ENCODE measurements around the gene PELI3. TPM values are rescaled to one million over a fixed set of nuclear protein-coding genes. Genes with fewer than 3 reads are reported as not detected.

PELI3 gene
- total and polyA plus RNA-seq, 2 donors (not counting 1 experiment from before 2014, with no cell fraction given) = 3.2 to 15.6 TPM

GRCh38 chr11:66454828-66455227, 11.9 kb upstream of the PELI3 start:
- WGBS (ENCODE audit: insufficient coverage) = 67% methylated on average over 3 of the region's 3 CpGs
- Mint-ChIP-seq H3K4me1 (peaks cover 33% of the 10 kb centered on the region), H3K4me3 (no peak overlapping the region), H3K9me3 (ENCODE audit: insufficient read depth) (no peaks in the 10 kb centered on the region), H3K27me3 (peaks cover 8% of the 10 kb centered on the region), H3K27ac (no peak overlapping the region)
- CTCF ChIA-PET = no interaction called here
- no peak overlapping the region for H3K4me2 ChIP-seq (replicated peaks; ENCODE audit: low read depth, low read length, poor library complexity, severe bottlenecking)
- no peak for DNase-seq
- no peaks in the 10 kb centered on the region for H3K27me3 ChIP-seq (replicated peaks in 1 of 4; ENCODE audit: control extremely low read depth in 1 of 4, control insufficient read depth in 3 of 4, insufficient read depth in 4 of 4, low read length in 3 of 4)
- H3K79me2 ChIP-seq (ENCODE audit: control insufficient read depth, insufficient read depth, low read length) = no peaks in the 10 kb centered on the region
- H3K36me3 ChIP-seq (replicated peaks in 1 of 2; ENCODE audit: control extremely low read depth in 1 of 2, control insufficient read depth in 1 of 2, extremely low read depth in 1 of 2, insufficient read depth in 2 of 2, low read length in 1 of 2) = no peaks in the 10 kb centered on the region
- no peaks in the 10 kb centered on the region for H4K20me1 ChIP-seq (ENCODE audit: control insufficient read depth, insufficient read depth, low read length, poor library complexity, severe bottlenecking)
- no peak overlapping the region for H3K4me3 ChIP-seq (ENCODE audit: control extremely low read depth in 1 of 5, extremely low read depth in 1 of 5, insufficient read depth in 1 of 5, low read depth in 2 of 5, low read length in 4 of 5)
- intact Hi-C loops (cut with micrococcal nuclease) = no loop called here
- no peak overlapping the region for H3K9ac ChIP-seq (ENCODE audit: low read length)
- POLR2A ChIA-PET = interaction anchor here (0.6 kb wide), 1 partner anchor 1660 kb away, joined by 6 read pairs; no protein-coding TSS in a partner anchor
- H3K27ac ChIP-seq (ENCODE audit: low read length in 2 of 2) = no peak overlapping the region
- no peaks in the 10 kb centered on the region for H3K9me3 ChIP-seq (ENCODE audit: control extremely low read depth in 1 of 3, control insufficient read depth in 2 of 3, insufficient read depth in 1 of 3, low read length in 2 of 3)
- no peak for ATAC-seq (ENCODE audit: low read depth)
- H2AFZ ChIP-seq (ENCODE audit: insufficient read depth, low read depth, low read length, poor library complexity, severe bottlenecking) = no peak overlapping the region
- TF ChIP-seq EZH2 (IDR thresholded peaks at IDR 0.05; ENCODE audit: borderline replicate concordance, insufficient read depth, low read depth, low read length, poor library complexity, severe bottlenecking) = no peak
- no peak for TF ChIP-seq CTCF (IDR thresholded peaks at IDR 0.05)
- H3K4me1 ChIP-seq (ENCODE audit: control insufficient read depth in 2 of 2, insufficient read depth in 2 of 2, low read length in 2 of 2) = peaks cover 38 to 41% of the 10 kb centered on the region in 2 donors

DNA sequence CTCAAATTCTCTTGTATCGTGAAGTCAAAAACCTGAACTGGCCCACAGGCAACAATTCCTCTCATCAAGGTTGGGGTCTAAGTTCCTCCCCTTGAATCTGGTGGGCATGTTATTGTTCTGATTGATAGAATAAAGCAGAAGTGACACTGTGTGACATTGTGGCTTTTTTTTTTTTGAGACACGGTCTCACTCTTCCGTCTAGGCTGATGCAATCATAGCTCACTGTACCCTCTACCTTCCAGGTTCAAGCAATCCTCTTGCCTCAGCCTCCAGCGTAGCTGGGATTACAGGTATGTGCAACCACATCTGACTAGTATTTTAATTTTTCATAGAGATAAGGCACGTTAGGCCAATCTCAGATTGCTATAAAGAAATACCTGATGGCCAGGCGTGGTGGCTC, 8.9 kb upstream of the PELI3 start:
- H3K4me1 ChIP-seq (ENCODE audit: control insufficient read depth in 2 of 2, insufficient read depth in 2 of 2, low read length in 2 of 2) = peaks cover 46 to 48% of the 10 kb centered on the region in 2 donors
- peaks cover 1% of the 10 kb centered on the region for H3K9me3 Mint-ChIP-seq (ENCODE audit: insufficient read depth)
- peak overlapping the region; percentile 21 for H3K4me3 Mint-ChIP-seq
- H3K27me3 ChIP-seq (replicated peaks in 1 of 4; ENCODE audit: control extremely low read depth in 1 of 4, control insufficient read depth in 3 of 4, insufficient read depth in 4 of 4, low read length in 3 of 4) = no peaks in the 10 kb centered on the region
- ChIA-PET POLR2A (interaction anchor here (2.1 kb wide), 1 partner anchor 9 kb away, joined by 11 read pairs; the partner anchor contains the start of gene PELI3), CTCF (interaction anchor here (2.5 kb wide), 1 partner anchor 19 kb away, joined by 15 read pairs; the partner anchor contains the start of gene MRPL11)
- no peaks in the 10 kb centered on the region for H3K36me3 ChIP-seq (replicated peaks in 1 of 2; ENCODE audit: control extremely low read depth in 1 of 2, control insufficient read depth in 1 of 2, extremely low read depth in 1 of 2, insufficient read depth in 2 of 2, low read length in 1 of 2)
- no peak for TF ChIP-seq CTCF (IDR thresholded peaks at IDR 0.05)
- TF ChIP-seq EZH2 (IDR thresholded peaks at IDR 0.05; ENCODE audit: borderline replicate concordance, insufficient read depth, low read depth, low read length, poor library complexity, severe bottlenecking) = no peak
- DNase-seq (peak; percentile 66), ATAC-seq (ENCODE audit: low read depth) (peak; percentile 67)
- H3K27ac ChIP-seq (ENCODE audit: low read length in 2 of 2) = peak overlapping the region; percentile 7 to 65
- H2AFZ ChIP-seq (ENCODE audit: insufficient read depth, low read depth, low read length, poor library complexity, severe bottlenecking) = no peak overlapping the region
- H3K79me2 ChIP-seq (ENCODE audit: control insufficient read depth, insufficient read depth, low read length) = no peaks in the 10 kb centered on the region
- H3K4me2 ChIP-seq (replicated peaks; ENCODE audit: low read depth, low read length, poor library complexity, severe bottlenecking) = peak overlapping the region; percentile 38
- no peak overlapping the region for H3K4me3 ChIP-seq (ENCODE audit: control extremely low read depth in 1 of 5, extremely low read depth in 1 of 5, insufficient read depth in 1 of 5, low read depth in 2 of 5, low read length in 4 of 5)
- H3K9me3 ChIP-seq (ENCODE audit: control extremely low read depth in 1 of 3, control insufficient read depth in 2 of 3, insufficient read depth in 1 of 3, low read length in 2 of 3) = peaks cover 0 to 4% (median 0%) of the 10 kb centered on the region in 3 donors
- peaks cover 36% of the 10 kb centered on the region for H3K4me1 Mint-ChIP-seq
- H3K9ac ChIP-seq (ENCODE audit: low read length) = no peak overlapping the region
- no peaks in the 10 kb centered on the region for H3K27me3 Mint-ChIP-seq
- peak overlapping the region; percentile 51 for H3K27ac Mint-ChIP-seq
- 100% methylated on average over 1 of the region's 6 CpGs for WGBS (ENCODE audit: insufficient coverage)
- intact Hi-C loops (cut with micrococcal nuclease) = no loop called here
- no peaks in the 10 kb centered on the region for H4K20me1 ChIP-seq (ENCODE audit: control insufficient read depth, insufficient read depth, low read length, poor library complexity, severe bottlenecking)
